GM12891 (cell line): Measurements from ENCODE around the gene CRISPLD2.

Experiments used
- DNase-seq: peaks from one replicate; pipeline ENCODE4 v3.0.0; 2011; ENCODE audit warnings: low spot score; ENCODE audit not compliant: insufficient read length
- FAIRE-seq: peaks from 2 replicates; lab custom pipeline; 2011; peaks lifted over from hg19 to GRCh38; lab: Jason Lieb, UNC
- PAX5 ChIP-seq: IDR thresholded peaks from 2 replicates; pipeline ENCODE4 v1.6.1; 2011; ENCODE audit warnings: low read length, moderate library complexity, mild to moderate bottlenecking; ENCODE audit not compliant: insufficient read depth, severe bottlenecking
- POLR2A ChIP-seq: IDR thresholded peaks from 2 replicates; pipeline ENCODE4 v1.6.1; 2011; ENCODE audit warnings: low read depth, low read length, control low read depth
- POLR2AphosphoS5 ChIP-seq: IDR thresholded peaks from 2 replicates; pipeline ENCODE4 v1.6.1; 2011; ENCODE audit warnings: low read depth, low read length, control low read depth
- POU2F2 ChIP-seq: IDR thresholded peaks from 2 replicates; pipeline ENCODE4 v1.6.1; 2011; ENCODE audit warnings: low read depth, mild to moderate bottlenecking, control low read depth, low read length, moderate library complexity
- SPI1 ChIP-seq: IDR thresholded peaks from 2 replicates; pipeline ENCODE4 v1.6.1; 2011; ENCODE audit warnings: low read depth, low read length, control low read depth
- TAF1 ChIP-seq: IDR thresholded peaks from 2 replicates; pipeline ENCODE4 v1.6.1; 2011; ENCODE audit warnings: low read depth, low read length, control low read depth

Gene CRISPLD2

DNA sequence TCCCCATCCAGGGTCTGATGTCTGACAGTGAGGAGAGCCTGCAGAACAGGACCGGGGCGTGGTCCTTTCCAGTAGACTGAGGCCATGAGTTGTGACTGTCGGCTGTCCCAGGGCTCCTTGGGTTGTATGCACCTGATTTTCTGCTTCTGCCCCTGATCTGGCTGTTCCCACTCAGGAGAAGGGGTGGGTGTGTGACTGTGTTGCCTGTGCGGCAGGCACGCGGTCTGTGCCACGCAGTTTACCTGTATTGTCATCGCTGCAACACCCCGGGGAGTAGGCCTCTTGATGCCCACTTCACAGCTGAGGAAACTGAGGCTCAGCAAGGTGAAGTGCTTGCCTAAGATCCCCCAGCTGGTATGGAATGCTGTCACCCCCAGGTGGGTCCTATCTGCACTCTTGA lies 1.4 kb downstream of the CRISPLD2 start:
- FAIRE-seq: no peak
- TF ChIP-seq PAX5: no peak
- TF ChIP-seq POLR2AphosphoS5: no peak
- TF ChIP-seq POU2F2: no peak

DNA sequence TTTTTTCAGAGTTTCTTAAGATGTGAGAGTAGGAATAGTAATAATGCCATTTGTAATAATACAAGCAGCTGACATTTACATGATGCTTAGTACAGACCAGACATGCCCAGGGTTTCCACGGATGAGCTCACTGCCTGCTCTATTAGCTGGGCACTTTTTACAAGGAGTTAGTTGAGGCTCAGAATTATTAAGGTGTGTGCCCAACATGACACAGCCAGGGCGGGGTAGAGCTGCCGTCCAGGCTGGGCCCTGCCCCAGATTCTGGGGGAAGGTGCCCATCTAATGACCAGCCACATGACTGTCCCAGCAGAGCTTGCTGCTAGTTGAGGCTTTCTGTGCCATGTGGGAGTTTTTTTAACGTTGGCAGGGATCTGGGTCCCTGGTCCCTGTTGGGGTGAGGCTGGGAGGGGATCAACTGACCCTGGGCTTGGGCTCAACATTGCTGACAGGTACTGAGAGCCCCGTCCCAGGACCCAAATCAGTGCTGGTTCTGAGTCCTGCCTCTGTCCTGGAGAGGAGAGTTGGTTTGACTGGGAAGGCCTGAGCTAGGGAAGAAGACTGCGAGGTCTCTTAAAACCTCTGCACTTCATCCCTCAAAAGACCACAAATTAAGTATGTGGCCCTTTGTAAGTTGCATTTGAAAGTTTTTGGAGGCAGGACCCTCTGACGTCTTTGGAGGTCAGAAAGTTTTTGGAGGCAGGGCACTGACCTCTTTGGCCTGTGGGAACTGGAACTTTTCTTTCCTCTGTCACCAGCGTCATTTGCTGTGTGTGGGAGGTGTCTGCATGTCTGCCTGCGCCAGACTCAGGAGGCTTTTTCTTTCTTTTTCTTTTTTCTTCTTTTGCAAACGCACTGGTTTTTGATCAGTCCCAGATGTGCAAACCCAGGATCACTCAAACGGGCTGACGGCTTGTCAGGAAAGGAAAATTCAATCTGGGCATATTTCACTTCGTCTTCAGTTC lies 2.2 kb downstream of the CRISPLD2 start:
- DNase-seq (no peak), FAIRE-seq (no peak)
- TF ChIP-seq POU2F2: no peak
- no peak for TF ChIP-seq POLR2A

More for the DNA sequence above, 1.4 kb downstream of the CRISPLD2 start:
- no peak for DNase-seq

DNA sequence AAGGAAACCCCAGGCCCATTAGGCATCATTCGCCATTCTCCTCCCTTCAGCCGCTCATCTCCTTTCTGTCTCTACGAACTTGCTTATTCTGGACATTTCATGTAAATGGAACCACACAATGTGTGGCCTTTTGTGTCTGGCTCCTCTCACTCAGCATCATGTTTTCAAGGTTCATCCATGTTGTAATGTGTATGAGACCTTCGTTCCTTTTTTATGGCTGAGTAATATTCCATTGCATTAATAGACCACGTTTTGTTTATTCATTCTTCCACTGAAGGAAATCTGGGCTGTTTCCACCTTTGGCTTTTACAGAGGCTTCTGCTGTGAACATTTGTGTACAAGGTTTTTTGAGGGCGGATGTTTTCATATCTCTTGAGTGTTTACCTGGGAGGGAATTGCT lies 3.2 kb downstream of the CRISPLD2 start:
- no peak for TF ChIP-seq POLR2A
- no peak for TF ChIP-seq TAF1
- no peak for TF ChIP-seq POU2F2
- TF ChIP-seq PAX5: no peak
- TF ChIP-seq POLR2AphosphoS5: no peak
- TF ChIP-seq SPI1: no peak
- DNase-seq (no peak), FAIRE-seq (no peak)

- FAIRE-seq (no peak), DNase-seq (no peak)
- TF ChIP-seq SPI1 (no peak), POLR2AphosphoS5 (no peak), POU2F2 (no peak), PAX5 (no peak), POLR2A (no peak), TAF1 (no peak)
Measured at GRCh38 chr16:84823484-84823883, 3.7 kb downstream of the CRISPLD2 start.

DNA sequence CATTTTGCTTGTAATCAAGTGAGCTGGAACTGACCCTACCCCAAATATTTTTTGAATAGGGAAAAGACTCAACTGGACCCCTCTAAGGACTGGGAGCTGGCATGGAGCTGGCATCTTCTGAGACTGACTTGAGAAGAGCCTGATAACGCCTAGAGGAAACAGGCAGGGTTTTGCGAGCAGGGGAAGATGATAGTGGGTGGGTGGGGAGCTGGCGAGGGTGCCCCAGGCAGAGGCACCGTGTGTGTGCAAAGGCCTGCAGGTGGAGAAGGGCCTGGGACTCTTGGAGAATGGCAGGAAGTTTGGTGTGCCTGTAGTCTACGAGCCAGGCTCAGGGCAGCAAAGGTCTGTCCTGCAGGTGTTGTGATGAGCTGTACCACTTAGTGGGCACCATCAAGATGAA lies 4.1 kb downstream of the CRISPLD2 start:
- DNase-seq (no peak), FAIRE-seq (no peak)
- TF ChIP-seq POLR2A (no peak), POU2F2 (no peak), POLR2AphosphoS5 (no peak), TAF1 (no peak), PAX5 (no peak), SPI1 (no peak)

- no peak for FAIRE-seq
- DNase-seq: no peak
- TF ChIP-seq PAX5 (no peak), TAF1 (no peak), SPI1 (no peak)
Measured at GRCh38 chr16:84825896-84826557, 6.2 kb downstream of the CRISPLD2 start.

- no peak for DNase-seq
- TF ChIP-seq POLR2A (no peak), POU2F2 (no peak), TAF1 (no peak), POLR2AphosphoS5 (no peak), SPI1 (no peak), PAX5 (no peak)
- FAIRE-seq: no peak
Measured at GRCh38 chr16:84826558-84826941, 6.8 kb downstream of the CRISPLD2 start.

DNA sequence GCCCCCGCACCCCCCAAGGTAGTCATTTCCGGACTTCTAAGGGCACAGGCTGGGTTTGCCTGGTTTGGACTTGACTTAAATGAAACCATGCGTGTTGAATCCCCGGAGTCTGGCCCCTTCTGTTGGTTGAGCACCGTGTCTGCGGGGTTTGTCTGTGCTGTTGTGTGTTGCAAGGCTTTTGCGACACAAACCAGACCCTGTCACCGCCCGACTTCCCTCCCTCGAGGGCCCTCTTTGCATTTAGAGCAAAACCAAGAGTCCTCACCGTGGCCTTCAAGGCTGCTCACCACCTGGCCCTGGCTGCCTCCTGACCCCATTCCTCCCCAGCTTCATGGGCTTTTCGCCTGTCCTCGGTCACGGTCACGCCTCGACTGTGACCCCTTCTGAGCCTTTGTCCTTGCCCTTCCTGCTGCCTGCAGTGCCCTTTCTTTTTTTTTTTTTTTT lies 7.4 kb downstream of the CRISPLD2 start:
- no peak for DNase-seq
- no peak for FAIRE-seq
- TF ChIP-seq POLR2A (no peak), POLR2AphosphoS5 (no peak), TAF1 (no peak), PAX5 (no peak), SPI1 (no peak), POU2F2 (no peak)

- FAIRE-seq (no peak), DNase-seq (no peak)
- no peak for TF ChIP-seq POLR2AphosphoS5
- TF ChIP-seq POU2F2: no peak
Measured at GRCh38 chr16:84827897-84828296, 8.1 kb downstream of the CRISPLD2 start.

- DNase-seq (no peak), FAIRE-seq (no peak)
- TF ChIP-seq SPI1: no peak
- TF ChIP-seq PAX5: no peak
- no peak for TF ChIP-seq POU2F2
- no peak for TF ChIP-seq TAF1
- no peak for TF ChIP-seq POLR2AphosphoS5
- TF ChIP-seq POLR2A: no peak
Measured at GRCh38 chr16:84828322-84828721, 8.5 kb downstream of the CRISPLD2 start.
